Central memory CD4-positive, alpha-beta T cell (primary cell): ENCODE measurements around the gene AFDN.

Source experiments
- DNase-seq: peaks from one replicate; pipeline ENCODE4 v3.0.0; 2022
- total RNA-seq, 3 experiments: gene quantifications; one replicate each; lab custom pipeline; 2026; lab: John Stamatoyannopoulos, UW

The AFDN gene, protein sequence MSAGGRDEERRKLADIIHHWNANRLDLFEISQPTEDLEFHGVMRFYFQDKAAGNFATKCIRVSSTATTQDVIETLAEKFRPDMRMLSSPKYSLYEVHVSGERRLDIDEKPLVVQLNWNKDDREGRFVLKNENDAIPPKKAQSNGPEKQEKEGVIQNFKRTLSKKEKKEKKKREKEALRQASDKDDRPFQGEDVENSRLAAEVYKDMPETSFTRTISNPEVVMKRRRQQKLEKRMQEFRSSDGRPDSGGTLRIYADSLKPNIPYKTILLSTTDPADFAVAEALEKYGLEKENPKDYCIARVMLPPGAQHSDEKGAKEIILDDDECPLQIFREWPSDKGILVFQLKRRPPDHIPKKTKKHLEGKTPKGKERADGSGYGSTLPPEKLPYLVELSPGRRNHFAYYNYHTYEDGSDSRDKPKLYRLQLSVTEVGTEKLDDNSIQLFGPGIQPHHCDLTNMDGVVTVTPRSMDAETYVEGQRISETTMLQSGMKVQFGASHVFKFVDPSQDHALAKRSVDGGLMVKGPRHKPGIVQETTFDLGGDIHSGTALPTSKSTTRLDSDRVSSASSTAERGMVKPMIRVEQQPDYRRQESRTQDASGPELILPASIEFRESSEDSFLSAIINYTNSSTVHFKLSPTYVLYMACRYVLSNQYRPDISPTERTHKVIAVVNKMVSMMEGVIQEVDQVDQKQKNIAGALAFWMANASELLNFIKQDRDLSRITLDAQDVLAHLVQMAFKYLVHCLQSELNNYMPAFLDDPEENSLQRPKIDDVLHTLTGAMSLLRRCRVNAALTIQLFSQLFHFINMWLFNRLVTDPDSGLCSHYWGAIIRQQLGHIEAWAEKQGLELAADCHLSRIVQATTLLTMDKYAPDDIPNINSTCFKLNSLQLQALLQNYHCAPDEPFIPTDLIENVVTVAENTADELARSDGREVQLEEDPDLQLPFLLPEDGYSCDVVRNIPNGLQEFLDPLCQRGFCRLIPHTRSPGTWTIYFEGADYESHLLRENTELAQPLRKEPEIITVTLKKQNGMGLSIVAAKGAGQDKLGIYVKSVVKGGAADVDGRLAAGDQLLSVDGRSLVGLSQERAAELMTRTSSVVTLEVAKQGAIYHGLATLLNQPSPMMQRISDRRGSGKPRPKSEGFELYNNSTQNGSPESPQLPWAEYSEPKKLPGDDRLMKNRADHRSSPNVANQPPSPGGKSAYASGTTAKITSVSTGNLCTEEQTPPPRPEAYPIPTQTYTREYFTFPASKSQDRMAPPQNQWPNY (N-terminal part only)
- 51.0 to 79.6 (median 59.2) reads per million in 3 experiments for total RNA-seq

DNA sequence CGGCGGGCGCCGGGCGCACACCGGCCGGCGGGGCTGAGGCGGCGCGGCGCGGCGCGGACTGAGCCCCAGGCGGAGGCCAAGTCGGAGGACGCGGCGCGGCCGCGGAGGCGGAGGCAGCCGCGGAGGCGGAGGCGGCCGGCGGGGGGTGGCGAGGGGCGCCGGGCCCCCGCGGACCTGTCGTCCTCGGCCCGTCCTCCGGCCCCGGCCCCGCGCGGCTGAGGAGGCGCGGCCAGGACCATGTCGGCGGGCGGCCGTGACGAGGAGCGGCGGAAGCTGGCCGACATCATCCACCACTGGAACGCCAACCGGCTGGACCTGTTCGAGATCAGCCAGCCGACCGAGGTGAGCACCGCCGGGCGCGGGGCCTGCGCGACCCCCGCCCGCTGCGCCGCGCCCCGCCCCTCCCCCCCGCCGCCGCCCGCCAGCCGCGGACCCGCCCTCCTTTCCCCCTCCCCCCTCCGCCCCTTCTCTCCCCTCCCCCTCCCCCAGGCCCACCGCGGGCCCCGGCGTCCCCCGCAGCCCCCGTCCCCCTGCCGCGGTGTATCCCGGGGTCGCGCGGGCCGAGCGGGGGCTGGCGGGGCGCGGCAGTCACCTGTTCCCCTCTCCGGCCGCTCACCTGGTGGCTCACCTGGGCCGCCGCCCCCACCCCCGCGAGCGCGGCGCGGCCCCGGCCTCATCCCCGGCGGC, at the start of gene AFDN:
Gene AFDN, plus strand, starts transcription at position 16 of the 687 bp plus-strand sequence. Its CDS starts 222 bp downstream, at position 238.
- no peak for DNase-seq

DNA sequence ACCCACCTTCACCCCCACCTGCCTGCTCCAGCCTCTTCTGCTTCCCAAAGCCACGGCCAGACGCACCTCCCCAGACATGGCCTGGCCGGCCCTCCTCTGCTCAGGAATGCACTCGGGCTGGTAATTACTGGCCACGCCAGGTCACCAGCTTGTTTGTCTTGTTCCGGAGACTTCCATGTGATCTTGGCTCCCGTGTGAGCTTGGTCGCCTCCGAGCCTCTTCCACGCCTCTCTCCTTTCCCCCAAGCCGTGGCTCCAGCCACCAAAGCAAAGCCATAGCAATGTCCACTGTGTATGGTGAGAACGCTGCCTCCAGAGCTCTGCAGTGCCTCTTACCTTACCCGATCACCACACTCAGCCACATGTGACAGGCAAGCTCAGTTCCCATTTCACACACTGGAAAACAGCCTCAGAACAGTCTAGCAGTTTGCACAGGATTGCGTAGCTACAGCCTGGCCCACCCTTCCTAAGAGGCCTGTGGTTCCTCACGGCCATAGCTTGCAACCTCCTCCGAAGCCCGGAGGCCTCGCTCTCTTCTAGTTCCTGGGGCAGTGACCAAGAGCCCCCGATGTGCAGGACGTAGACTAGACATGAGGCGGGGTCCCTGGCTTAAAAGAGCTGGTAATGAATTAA, 48.1 kb upstream of the AFDN start:
- no peak for DNase-seq

DNA sequence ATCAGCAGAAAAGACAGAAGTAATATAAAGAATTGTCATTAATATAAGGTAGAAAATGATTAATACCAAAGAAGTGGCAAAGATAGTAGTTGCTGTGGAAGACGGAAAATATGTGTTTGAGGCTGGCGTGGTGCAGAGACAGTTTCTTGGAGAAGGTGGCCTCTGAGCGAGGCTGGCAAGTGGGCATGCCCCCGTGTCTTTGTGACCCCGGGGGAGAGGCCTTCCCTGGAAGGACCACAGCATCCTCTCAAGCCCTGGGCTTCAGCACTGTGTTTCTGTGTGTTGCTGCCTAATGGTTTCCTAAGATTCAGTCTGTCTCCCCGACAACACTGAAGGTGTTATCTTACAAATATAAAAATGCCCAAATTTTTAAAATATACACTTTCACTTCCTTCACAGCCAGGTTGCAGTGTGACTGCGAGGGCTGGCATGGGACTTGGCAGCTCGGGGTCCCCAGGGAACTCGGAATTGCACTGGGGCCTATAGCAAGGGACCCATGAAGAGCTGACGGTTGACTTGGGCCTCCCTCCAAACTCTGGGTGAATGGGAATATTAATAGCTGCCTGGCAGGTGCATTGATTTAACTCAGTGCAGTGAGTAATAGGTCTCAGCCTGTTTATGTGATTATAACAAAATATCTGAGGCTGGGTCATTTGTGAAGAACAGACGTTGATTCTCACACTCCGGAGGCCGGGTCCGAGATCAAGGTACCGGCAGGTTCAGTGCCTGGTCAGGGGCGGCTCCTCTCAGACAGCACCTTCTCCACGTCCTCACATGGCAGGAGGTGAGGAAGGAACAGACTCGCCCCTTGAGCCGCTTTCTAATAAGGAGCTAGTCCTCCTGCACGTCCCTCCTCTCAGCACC, 47.4 kb upstream of the AFDN start:
- DNase-seq = no peak

DNA sequence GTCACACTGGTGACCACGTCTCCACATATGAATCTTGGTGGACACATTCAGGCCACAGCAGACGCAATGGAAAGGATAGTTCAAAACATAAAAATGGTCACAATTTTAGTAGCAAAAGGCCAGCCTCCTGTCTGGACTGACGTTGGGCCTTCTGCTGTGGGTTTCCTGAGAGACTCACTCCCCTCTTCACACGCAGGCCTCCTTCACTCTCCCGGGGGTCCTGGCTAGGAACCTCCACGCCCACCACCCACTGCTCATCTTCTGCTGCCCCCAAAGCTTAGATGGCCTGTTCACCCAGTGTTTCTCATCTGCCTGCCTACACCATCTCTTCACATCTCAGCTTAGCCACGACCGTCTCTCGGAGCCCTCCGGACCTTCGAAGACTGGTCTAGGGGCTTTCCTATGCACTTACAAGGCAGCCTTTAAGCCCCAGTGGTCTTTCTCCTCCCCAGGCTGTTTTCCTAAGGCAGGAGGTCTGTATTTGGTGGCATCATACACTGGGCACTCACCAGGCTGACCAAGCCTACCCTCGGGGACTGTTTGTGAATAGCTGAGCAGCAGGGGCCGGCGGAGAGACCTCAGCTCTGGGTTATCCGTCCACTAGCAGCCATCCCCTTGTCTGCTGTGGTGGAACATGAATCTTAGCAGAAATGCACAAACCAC, 46.6 kb upstream of the AFDN start:
- DNase-seq = no peak

DNA sequence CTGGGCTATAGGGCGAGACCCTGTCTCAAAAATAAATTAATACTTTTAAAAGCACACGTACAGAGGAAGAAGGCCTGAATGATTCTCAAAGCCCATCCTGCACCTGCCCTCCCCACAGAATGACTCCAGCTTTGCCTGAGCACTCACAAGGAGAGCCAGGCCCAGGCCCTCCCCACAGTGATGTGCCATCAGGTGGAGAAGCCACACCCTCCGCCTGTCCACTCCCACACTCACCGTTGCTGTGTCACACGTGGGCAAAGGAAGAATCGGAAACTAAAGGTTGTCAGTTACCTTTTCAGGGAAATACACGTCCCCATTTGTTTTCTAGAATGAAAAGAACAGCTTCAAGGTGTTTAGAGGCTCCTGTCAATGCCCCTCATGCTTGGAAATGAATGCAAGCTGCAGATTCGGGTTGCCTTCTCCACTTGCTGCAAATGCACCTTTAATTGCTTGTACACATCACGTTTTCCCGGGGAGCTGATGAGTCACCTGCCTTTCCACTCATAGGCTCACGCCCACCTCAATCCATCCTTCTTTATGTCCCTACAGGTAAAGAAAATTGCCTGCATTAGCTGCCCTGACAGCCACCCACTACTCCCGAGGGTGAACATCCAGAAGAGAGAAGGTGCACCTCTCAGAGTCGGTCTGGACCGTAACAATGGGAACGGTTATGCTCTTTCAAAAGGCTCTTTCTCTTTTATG, 45.5 kb upstream of the AFDN start:
- DNase-seq = no peak

DNA sequence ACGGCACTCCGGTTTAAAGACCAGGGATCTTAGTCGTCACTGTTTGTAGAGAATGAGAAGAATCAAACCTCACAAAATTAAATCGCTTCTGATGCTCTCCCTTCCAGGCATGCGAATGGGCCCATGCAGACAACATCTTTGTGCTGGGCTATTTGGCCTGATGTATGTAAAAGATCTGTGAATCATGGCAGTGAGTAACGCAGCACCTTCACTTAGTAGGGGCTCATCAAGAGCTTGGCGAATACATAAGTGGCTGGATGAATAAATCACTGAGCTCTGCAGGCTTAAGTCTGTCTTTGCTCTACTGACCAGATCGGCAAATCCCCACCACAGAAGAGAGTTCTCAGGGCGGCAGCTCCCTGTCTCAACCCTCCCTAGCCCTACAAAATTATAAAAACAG, 44.8 kb upstream of the AFDN start:
- DNase-seq = no peak

DNA sequence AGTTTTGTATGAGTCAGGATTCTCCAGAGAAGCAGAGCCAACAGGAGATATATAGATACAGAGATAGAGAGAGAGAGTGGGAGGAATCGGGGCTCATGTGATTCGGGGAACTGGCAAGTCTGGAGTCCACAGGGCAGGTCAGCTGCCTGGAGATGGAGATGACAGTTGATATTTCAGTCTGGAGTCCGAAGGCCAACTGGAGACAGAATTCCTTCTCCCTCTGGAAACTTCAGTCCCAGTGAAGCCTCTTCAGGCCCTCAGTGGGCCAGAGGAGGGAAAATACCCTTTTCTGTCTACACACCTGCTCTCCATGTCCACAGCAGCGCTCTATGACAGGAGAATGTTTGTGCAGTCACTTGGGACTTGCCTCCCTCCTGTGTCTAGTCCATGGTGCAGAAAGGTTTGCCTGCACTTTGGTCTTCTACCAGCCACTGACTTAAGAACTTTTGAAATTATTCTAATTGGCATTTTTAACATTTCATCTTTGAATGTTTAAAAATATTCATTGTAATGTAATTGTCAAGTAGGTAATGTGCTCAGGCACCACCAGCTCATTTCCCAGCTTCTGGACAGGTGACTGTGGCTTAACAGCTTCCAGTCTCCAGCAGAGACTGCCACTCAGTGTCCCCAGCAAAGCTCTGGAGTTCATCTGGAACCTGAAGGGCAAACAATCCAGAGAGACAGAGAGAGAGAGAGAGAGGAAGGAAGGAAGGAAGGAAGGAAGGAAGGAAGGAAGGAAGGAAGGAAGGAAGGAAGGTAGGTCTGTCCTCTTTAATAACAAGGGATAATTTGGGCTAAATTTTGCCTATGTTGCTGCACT, 43.8 kb upstream of the AFDN start:
- no peak for DNase-seq

DNA sequence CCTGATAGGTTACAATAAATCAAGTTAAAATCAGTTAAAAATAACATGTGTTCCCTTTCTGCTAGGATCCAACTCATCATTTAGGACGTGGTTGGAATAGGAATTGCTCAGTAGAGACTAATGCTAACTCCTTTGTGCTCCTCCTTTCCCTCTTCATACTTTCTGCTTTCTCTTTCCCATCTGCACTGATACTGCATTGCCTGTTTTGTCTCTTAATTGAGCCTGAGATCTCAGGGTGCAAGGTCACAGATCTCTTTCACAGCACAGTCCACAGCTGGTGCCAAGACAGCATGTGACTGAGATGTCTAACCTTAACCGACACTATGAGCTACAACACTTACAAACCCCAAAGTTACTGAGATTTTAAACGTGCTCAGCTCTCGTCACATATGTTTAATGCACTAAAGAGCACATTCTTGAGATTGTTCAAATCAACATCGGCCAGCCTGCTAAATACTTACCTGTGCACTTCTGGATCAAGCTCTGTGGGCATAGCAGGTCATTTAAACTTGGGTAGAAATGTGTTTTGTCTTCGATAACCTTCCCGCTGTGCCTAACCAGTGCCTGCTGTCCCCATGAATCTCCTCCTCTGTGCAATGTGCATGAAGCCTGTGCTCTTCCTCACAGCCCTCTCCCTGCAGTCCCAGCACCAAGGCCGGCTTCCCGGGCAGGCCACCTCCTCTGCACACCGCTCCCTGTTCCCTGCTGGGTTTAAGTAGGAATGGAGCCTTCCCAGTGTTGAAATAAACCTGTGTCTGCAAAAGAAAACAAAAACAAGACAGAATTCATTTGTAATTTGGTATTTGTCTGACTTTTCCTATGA, 39.6 kb upstream of the AFDN start:
- DNase-seq = no peak

DNA sequence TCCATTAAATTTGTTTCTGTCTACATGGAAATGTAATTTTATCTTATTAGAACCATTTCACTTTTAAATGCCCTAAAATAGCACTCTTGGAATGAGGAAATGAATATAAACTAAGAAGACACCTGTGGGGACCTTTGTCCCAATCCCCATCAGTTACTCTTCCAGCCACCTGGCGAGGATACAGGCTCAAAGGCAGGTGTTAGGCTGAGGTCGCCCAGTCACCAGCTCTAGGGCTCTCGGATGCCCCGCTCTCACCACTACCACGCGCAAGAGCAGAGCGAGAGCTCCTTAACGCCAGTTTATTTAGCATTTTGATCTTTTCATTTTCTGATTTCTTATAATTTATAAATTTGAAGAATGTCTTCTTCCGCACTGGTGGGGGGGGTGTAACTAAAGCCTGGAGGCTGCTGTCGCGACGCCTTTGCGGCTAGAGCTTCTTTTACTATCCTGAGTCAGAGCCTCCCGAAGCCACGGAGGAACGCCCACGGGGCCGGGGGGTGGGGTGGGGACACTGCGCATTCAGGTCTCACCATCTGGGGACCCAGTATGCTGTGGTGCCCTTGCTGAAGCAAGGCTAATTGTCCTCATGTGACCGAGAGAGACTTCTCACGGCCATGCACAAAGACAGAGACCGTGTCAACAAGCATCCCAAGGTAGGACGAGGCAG, 38.7 kb upstream of the AFDN start:
- no peak for DNase-seq

DNA sequence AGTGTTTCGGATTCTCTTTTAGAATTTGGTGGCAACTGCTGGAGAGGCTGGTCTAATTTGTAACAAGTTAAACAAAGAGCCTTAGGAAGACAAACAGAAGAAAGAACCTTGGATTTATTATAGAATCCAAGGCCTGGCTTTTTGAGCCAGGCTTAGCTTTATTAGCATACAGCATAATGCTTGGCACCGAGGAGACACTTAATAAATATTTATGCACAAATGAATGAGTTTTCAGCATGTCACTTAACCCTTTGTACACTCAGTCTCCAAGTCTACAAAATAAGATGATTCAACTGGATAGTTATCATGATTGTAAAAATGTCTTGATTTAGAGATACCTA, 38.2 kb upstream of the AFDN start:
- DNase-seq = no peak

DNA sequence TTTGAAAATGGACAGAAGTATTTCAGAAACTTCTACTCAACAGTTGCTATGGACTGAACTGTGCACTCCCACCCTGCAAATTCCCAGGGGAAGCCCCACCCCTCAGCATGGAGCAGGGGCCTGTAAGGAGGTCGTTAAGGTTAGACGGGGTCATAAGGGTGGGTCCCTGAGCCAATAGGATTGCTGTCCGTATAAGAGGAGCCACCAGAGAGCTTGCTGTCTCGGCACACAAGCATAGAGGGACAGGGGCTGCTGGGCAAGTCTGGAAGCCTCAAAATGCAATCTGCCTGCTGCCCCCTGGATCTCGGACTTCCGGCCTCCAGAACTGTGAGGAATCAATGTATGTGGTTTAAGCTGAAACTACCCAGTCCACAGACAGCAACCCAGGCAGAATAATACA, 37.4 kb upstream of the AFDN start:
- no peak for DNase-seq

DNA sequence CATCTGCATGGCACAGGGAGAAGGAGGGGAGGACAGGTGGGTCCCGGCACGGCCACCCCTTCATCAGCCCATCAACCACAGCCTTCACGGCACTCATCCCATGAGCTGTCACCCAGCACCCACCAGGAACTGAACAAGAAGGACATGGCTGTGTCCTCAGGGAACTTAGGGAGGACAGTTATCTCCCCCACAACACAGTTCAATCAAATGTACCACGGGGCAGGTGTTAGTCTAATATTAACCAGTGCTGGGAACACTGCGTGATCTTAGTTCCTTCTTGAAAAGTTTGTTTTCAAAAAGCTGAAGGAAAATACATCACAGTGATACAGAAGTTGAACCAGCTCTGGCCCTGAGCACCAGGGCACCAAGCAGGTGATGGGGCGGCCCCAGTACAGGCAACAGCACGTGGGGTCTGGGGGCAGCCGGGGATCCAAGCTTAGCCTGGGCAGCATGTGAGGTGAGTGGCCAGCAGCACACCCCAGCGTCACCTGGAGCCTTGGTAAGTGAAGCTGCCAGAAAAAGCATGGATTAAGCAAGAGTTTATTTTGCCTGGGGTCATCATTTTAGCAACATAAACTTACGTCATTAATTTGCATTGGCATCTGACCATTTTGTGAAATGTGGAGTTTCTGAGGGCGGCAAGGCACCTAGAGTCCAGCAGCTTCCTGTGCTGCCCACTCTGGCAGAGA, 35.5 kb upstream of the AFDN start:
- no peak for DNase-seq

DNA sequence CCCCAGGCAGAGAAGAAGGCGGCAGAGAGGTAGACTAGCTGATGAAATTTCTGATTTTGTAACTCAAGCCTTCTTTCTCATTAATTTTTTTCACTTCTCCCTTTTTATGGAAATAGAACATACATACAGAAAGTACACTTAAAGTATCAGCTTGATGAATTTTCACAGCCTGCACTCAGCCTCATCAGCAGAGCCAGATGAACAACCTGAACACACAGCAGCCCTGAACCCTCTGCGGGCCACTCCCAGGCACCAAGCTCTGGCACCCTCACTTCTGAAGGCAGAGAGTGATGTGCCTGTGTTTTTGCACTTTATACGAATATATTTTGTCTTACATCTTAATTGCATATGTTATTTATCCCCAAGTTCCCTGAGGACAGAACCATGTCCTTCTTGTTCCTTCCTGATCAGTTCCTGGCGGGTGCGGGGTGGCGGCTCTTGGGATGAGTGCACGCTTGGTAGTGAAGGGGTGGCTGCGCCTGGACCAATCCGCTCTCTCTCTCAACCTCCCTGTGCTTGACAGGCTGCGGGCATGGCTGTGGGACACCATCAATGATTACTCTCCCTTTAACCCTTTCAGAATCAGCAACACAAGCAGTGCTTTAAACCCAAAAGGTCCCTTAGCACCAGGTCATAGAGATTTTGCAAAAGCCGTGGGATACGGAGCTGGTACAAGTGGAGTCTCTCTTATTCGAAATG, 34.8 kb upstream of the AFDN start:
- DNase-seq = no peak

DNA sequence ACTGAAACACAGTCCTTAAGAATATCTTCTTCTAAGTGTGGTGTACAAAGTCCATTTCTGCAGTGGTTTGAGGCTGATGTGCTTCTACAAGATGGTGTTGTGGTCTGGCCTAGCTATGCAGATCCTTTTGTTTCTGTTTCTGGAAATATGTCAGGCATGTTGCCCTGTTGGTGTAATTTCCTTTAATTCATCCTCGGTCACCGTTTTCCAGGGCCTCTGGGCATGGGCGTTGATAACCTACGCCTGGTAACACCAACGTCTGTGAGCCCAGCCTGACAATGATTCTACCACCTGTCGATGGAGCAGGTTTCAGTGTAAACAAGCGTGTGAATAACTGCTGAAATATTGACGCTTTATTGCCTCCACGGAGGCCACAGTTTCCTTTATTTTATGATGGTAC, 33.3 kb upstream of the AFDN start:
- DNase-seq = no peak

DNA sequence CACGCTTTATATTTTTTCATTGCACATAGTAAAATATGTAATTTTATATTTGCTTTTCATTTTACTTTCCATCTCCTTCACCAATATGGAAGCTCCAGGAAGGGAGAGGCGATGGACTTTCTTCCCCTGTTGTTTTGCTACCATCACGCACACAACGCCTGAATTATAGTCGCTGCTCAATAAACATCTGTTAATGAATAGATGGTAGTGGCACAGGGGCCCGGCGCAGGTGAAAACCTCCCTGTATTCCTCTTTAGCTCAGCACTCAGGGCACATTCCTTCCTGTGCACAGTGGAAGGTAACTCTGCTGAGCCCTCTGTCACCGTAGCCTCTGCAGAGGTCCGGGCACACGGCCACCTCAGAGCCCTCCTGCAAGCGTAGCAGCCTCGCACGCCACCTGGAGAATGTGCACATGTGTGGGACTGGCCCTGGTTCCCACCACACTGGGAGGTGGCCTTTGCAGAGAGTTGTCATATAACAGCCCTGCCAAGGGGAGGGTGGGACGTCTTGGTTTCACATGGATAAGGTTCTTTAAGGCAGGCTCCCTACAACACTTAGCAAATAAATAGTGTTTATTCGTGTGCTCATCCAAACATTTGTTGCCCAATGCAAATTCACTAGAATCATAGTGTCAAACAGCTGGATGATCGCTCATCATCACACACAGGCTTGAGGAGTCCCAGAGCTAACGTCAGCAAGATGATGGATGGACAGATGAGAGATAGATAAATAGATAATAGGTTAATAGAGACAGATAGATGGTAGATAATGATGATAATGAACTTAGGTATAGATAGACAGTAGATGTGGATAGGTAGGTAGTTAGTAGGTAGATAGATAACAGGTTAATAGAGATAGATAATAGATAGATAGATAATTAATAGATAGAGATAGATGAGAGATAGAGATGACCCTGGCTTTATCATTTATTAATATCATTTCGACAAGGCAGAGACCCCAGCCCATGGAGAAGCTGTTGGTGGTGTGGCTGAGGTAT, 32.3 kb upstream of the AFDN start:
- no peak for DNase-seq
